Endothelial cell of umbilical vein (primary cell): Measurements from ENCODE around the gene CFAP65. TPM values are rescaled to one million over a fixed set of nuclear protein-coding genes. Genes with fewer than 3 reads are reported as not detected.

ENCODE experiments used
- BruUV-seq: library from RNA; stranded (reverse); fragments of 400-500 nt; replicated peaks from 2 replicates; lab custom pipeline; 2021; lab: Mats Ljungman, UMichigan
- CTCF ChIA-PET: fragments of 300-600, 350-600 bp; sonication (Branson Sonifier 250); formaldehyde crosslinking; loops from one replicate; lab custom pipeline; 2021; ENCODE audit warnings: antibody characterized with exemption, inconsistent platforms; lab: Charles Lee
- POLR2A ChIA-PET: fragments of 300-600, 350-600 bp; sonication (Branson Sonifier 250); formaldehyde crosslinking; loops from one replicate; lab custom pipeline; 2021; ENCODE audit warnings: antibody characterized with exemption, inconsistent platforms; lab: Charles Lee
- DNase-seq: peaks from one replicate; pipeline ENCODE4 v3.0.0-alpha.2; 2011; ENCODE audit warnings: low read depth, low spot score
- FAIRE-seq: peaks from 2 replicates; lab custom pipeline; 2011; peaks lifted over from hg19 to GRCh38; lab: Jason Lieb, UNC
- H2AFZ ChIP-seq: 2 replicates; pipeline ENCODE4 v1.6.0; 2012; ENCODE audit warnings: low read depth, low read length, control low read depth, inconsistent platforms
- H3K27ac ChIP-seq: 2 replicates; pipeline ENCODE4 v1.5.1; 2011; ENCODE audit warnings: low read depth, mild to moderate bottlenecking, control low read depth, low read length, moderate library complexity; ENCODE audit not compliant: insufficient read depth
- H3K27me3 ChIP-seq, 2 experiments: 2 replicates each; pipeline versions ENCODE4 v1.6.0 to v1.6.1; 2011; ENCODE audit warnings: low read length in 2 of 2, mixed read lengths in 1 of 2; ENCODE audit not compliant: control insufficient read depth in 2 of 2, insufficient read depth in 2 of 2
- H3K36me3 ChIP-seq, 2 experiments: 2 replicates in 1 of 2; 3 replicates in 1 of 2; pipeline ENCODE4 v1.5.1; 2011; ENCODE audit warnings: low read length in 2 of 2, mild to moderate bottlenecking in 1 of 2, moderate library complexity in 1 of 2; ENCODE audit not compliant: control insufficient read depth in 2 of 2, insufficient read depth in 2 of 2; ENCODE audit errors: extremely low read depth in 1 of 2
- H3K4me1 ChIP-seq: 3 replicates; pipeline ENCODE4 v1.5.1; 2011; ENCODE audit warnings: mild to moderate bottlenecking, low read length; ENCODE audit not compliant: control insufficient read depth, insufficient read depth; ENCODE audit errors: extremely low read depth
- H3K4me2 ChIP-seq: 2 replicates; pipeline ENCODE4 v1.6.1; 2011; ENCODE audit warnings: low read length, control low read depth, mixed read lengths; ENCODE audit not compliant: insufficient read depth
- H3K4me3 ChIP-seq, 3 experiments: fragments of 200-600 bp in 1 of 3; sonication (generic), shearing (Covaris generic) in 1 of 3; replicated peaks in 1 of 3; 2 replicates each; pipeline ENCODE4 v1.5.1; 2011 to 2016; ENCODE audit warnings: control low read depth in 3 of 3, low read length in 3 of 3, mild to moderate bottlenecking in 2 of 3, inconsistent platforms in 1 of 3, low read depth in 1 of 3, moderate library complexity in 1 of 3; ENCODE audit not compliant: insufficient read depth in 1 of 3
- H3K79me2 ChIP-seq: 2 replicates; pipeline ENCODE4 v1.6.0; 2012; ENCODE audit warnings: low read length, inconsistent platforms; ENCODE audit not compliant: control insufficient read depth, insufficient read depth
- H3K9ac ChIP-seq: replicated peaks from 2 replicates; pipeline ENCODE3; 2011; ENCODE audit warnings: low read length, control low read depth; ENCODE audit not compliant: insufficient read depth; ENCODE audit errors: extremely low read depth
- H3K9me1 ChIP-seq: replicated peaks from 3 replicates; pipeline ENCODE4 v1.6.0; 2011; ENCODE audit warnings: mild to moderate bottlenecking, low read length; ENCODE audit not compliant: control insufficient read depth, insufficient read depth; ENCODE audit errors: extremely low read depth
- H3K9me3 ChIP-seq: replicated peaks from 2 replicates; pipeline ENCODE4 v1.5.1; 2012; ENCODE audit warnings: low read length, inconsistent platforms; ENCODE audit not compliant: control insufficient read depth, insufficient read depth
- H4K20me1 ChIP-seq: replicated peaks from 2 replicates; pipeline ENCODE3; 2011; ENCODE audit warnings: mild to moderate bottlenecking, low read length; ENCODE audit not compliant: control insufficient read depth, insufficient read depth; ENCODE audit errors: extremely low read depth
- CTCF ChIP-seq, 2 donors: IDR thresholded peaks; 1 replicate in 1 of 2; 2 replicates in 1 of 2; pipeline ENCODE4 v1.5.1; 2011; ENCODE audit warnings: low read length in 2 of 2, mild to moderate bottlenecking in 2 of 2, moderate library complexity in 2 of 2, control low read depth in 1 of 2, inconsistent platforms in 1 of 2, low read depth in 1 of 2; ENCODE audit not compliant: insufficient read depth in 1 of 2; ENCODE audit errors: extremely low read depth in 1 of 2
- EZH2 ChIP-seq: IDR thresholded peaks from 2 replicates; pipeline ENCODE4 v1.6.1; 2012; ENCODE audit warnings: borderline replicate concordance, low read depth, mild to moderate bottlenecking, moderate library complexity, low read length, inconsistent platforms; ENCODE audit not compliant: severe bottlenecking
- FOS ChIP-seq: IDR thresholded peaks from 2 replicates; pipeline ENCODE4 v1.6.1; 2011; ENCODE audit warnings: mild to moderate bottlenecking, low read length, moderate library complexity, borderline replicate concordance; ENCODE audit not compliant: insufficient read depth
- GATA2 ChIP-seq: IDR thresholded peaks from 2 replicates; pipeline ENCODE4 v1.7.0; 2011; ENCODE audit warnings: low read depth, mild to moderate bottlenecking, moderate library complexity, mixed read lengths, low read length; ENCODE audit not compliant: insufficient read length, insufficient read depth
- JUN ChIP-seq: IDR thresholded peaks from 2 replicates; pipeline ENCODE4 v1.6.1; 2011; ENCODE audit warnings: borderline replicate concordance, low read depth; ENCODE audit not compliant: insufficient read length, insufficient read depth
- MYC ChIP-seq: IDR thresholded peaks from one replicate; pipeline ENCODE4 v1.6.1; 2011; ENCODE audit warnings: mild to moderate bottlenecking, low read depth, low read length
- POLR2A ChIP-seq: IDR thresholded peaks from 2 replicates; pipeline ENCODE4 v1.6.1; 2012; ENCODE audit warnings: low read depth, mild to moderate bottlenecking, control low read depth, low read length
- POLR2AphosphoS5 ChIP-seq: IDR thresholded peaks from 2 replicates; pipeline ENCODE4 v1.6.1; 2012; ENCODE audit warnings: low read depth, mild to moderate bottlenecking, control low read depth, low read length, moderate library complexity; ENCODE audit not compliant: insufficient read depth
- dilution Hi-C: fragments of 300-500 bp; cut with MboI; formaldehyde crosslinking; loops from one replicate; pipeline ENCODE4 v1.15.0; 2019; ENCODE audit warnings: low sequenced_read_pairs; ENCODE audit not compliant: extremely low pct_ligation_motif_present
- intact Hi-C: fragments of 100-400 bp; cut with micrococcal nuclease; formaldehyde crosslinking; loops from one replicate; pipeline ENCODE4 v1.10.0; 2022
- polyA plus RNA-seq, 4 experiments: library from polyadenylated mRNA; depleted of rRNA in 3 of 4; stranded (reverse) in 3 of 4; unstranded in 1 of 4; fragments of >200 nt; gene quantifications; 2 replicates each; pipeline versions ENCODE4 v1.2.1 to v1.2.3, GENCODE V29; 2011 to 2012; ENCODE audit warnings: missing spikeins in 1 of 4
- total RNA-seq: library from RNA; stranded (reverse); gene quantifications from 2 replicates; pipeline ENCODE4 v1.2.3, GENCODE V29; 2021
- TF ChIP-seq, protein P1 (sequence below): IDR thresholded peaks from 2 replicates; pipeline ENCODE4 v1.6.1; 2011; ENCODE audit not compliant: insufficient read depth, insufficient read length

Gene CFAP65
- total and polyA plus RNA-seq, 2 donors (not counting 3 experiments of a cell fraction or from before 2014, with no cell fraction given): 0.03 TPM; not detected in 1

GRCh38 chr2:219023045-219023605 is 18.2 kb downstream of the CFAP65 start:
- no peaks in the 10 kb centered on the region for H4K20me1 ChIP-seq
- intact Hi-C loops (no loop called here), dilution Hi-C loops (no loop called here)
- no peak overlapping the region for H3K9ac ChIP-seq
- no peaks in the 10 kb centered on the region for H3K4me1 ChIP-seq
- H3K36me3 ChIP-seq: no peaks in the 10 kb centered on the region
- peaks cover 0 to 7% of the 10 kb centered on the region in 2 experiments for H3K27me3 ChIP-seq
- ChIA-PET POLR2A (no interaction called here), CTCF (no interaction called here)
- no peak for FAIRE-seq
- no peak overlapping the region for H3K27ac ChIP-seq
- H3K9me3 ChIP-seq: no peaks in the 10 kb centered on the region
- H3K79me2 ChIP-seq: no peaks in the 10 kb centered on the region
- no peak overlapping the region for H2AFZ ChIP-seq
- BruUV-seq: no TSS peak
- H3K4me2 ChIP-seq: no peak overlapping the region
- H3K4me3 ChIP-seq: no peak overlapping the region
- no peak for DNase-seq
- TF ChIP-seq MYC: no peak
- no peaks in the 10 kb centered on the region for H3K9me1 ChIP-seq

GRCh38 chr2:219022616-219023015 is 18.7 kb downstream of the CFAP65 start:
- intact Hi-C loops: no loop called here
- Histone ChIP-seq H3K4me1 (no peaks in the 10 kb centered on the region), H3K9me3 (no peaks in the 10 kb centered on the region), H3K27ac (no peak overlapping the region), H3K9ac (no peak overlapping the region), H3K27me3 (peaks cover 0 to 7% of the 10 kb centered on the region in 2 experiments), H4K20me1 (no peaks in the 10 kb centered on the region), H3K4me3 (no peak overlapping the region), H3K79me2 (no peaks in the 10 kb centered on the region), H2AFZ (no peak overlapping the region), H3K4me2 (no peak overlapping the region), H3K36me3 (no peaks in the 10 kb centered on the region), H3K9me1 (no peaks in the 10 kb centered on the region)
- FAIRE-seq (no peak), DNase-seq (no peak)
- dilution Hi-C loops: no loop called here
- POLR2A ChIA-PET: no interaction called here
- CTCF ChIA-PET: no interaction called here
- no TSS peak for BruUV-seq
- no peak for TF ChIP-seq FOS
- no peak for TF ChIP-seq GATA2
- no peak for TF ChIP-seq MYC
- TF ChIP-seq CTCF (IDR thresholded peaks at IDR 0.05; ENCODE audit: extremely low read depth in 1 of 2, insufficient read depth in 1 of 2, low read depth in 1 of 2, low read length in 2 of 2): no peak
- no peak for TF ChIP-seq EZH2
- TF ChIP-seq, protein P1, sequence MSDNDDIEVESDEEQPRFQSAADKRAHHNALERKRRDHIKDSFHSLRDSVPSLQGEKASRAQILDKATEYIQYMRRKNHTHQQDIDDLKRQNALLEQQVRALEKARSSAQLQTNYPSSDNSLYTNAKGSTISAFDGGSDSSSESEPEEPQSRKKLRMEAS: no peak
- TF ChIP-seq POLR2AphosphoS5: no peak
- TF ChIP-seq JUN: no peak
- TF ChIP-seq POLR2A: no peak
